B cell (primary cell): ENCODE measurements around the gene DYNC1I1. TPM values are rescaled to one million over a fixed set of nuclear protein-coding genes. Genes with fewer than 3 reads are reported as not detected.

Experiments used
- ATAC-seq: fragments of 200-7000 bp; cut with Tn5 transposase; one replicate; pipeline ENCODE4 v1.10.0; 2021; ENCODE audit warnings: low read depth, mild to moderate bottlenecking, moderate number of reproducible peaks, moderate library complexity
- CTCF ChIA-PET: fragments of 350-600 bp; sonication (Branson Sonifier 250); formaldehyde crosslinking; loops from one replicate; lab custom pipeline; 2021; ENCODE audit warnings: antibody characterized with exemption, inconsistent platforms; lab: Charles Lee
- POLR2A ChIA-PET: fragments of 350-600 bp; sonication (Branson Sonifier 250); formaldehyde crosslinking; loops from one replicate; lab custom pipeline; 2021; ENCODE audit warnings: antibody characterized with exemption; lab: Charles Lee
- DNase-seq: peaks from one replicate; pipeline ENCODE4 v3.0.0; 2013
- H2AFZ ChIP-seq: 2 replicates; pipeline ENCODE4 v1.6.1; 2012; ENCODE audit warnings: mild to moderate bottlenecking, low read depth, low read length; ENCODE audit not compliant: insufficient read depth, poor library complexity, severe bottlenecking
- H3K27ac ChIP-seq, 2 donors: 1 replicate in 1 of 2; 2 replicates in 1 of 2; pipeline ENCODE4 v1.5.1; 2012 to 2013; ENCODE audit warnings: low read length in 2 of 2, mild to moderate bottlenecking in 2 of 2, moderate library complexity in 1 of 2
- H3K27me3 ChIP-seq, 4 experiments: fragments of 200-600 bp in 1 of 4; sonication (generic) in 1 of 4; replicated peaks in 1 of 4; 1 replicate in 2 of 4; 2 replicates in 2 of 4; pipeline versions ENCODE4 v1.6.1 to v1.7.0; 2013 to 2016; ENCODE audit warnings: low read length in 3 of 4, mild to moderate bottlenecking in 2 of 4, mixed read lengths in 1 of 4, moderate library complexity in 1 of 4; ENCODE audit not compliant: insufficient read depth in 4 of 4, control insufficient read depth in 3 of 4; ENCODE audit errors: control extremely low read depth in 1 of 4
- H3K36me3 ChIP-seq, 2 experiments: replicated peaks in 1 of 2; 1 replicate in 1 of 2; 2 replicates in 1 of 2; pipeline versions ENCODE4 v1.6.1 to v1.7.1; 2013; ENCODE audit warnings: low read length in 1 of 2; ENCODE audit not compliant: insufficient read depth in 2 of 2, control insufficient read depth in 1 of 2; ENCODE audit errors: control extremely low read depth in 1 of 2, extremely low read depth in 1 of 2
- H3K4me1 ChIP-seq, 2 donors: fragments of 200-600 bp in 1 of 2; sonication (generic) in 1 of 2; 1 replicate in 1 of 2; 2 replicates in 1 of 2; pipeline versions ENCODE4 v1.5.1 to v1.6.1; 2013 to 2017; ENCODE audit warnings: low read length in 2 of 2; ENCODE audit not compliant: control insufficient read depth in 2 of 2, insufficient read depth in 2 of 2
- H3K4me2 ChIP-seq: replicated peaks from 2 replicates; pipeline ENCODE3; 2012; ENCODE audit warnings: mild to moderate bottlenecking, low read depth, low read length; ENCODE audit not compliant: poor library complexity, severe bottlenecking
- H3K4me3 ChIP-seq, 5 experiments: fragments of 200-600 bp in 1 of 5; sonication (generic) in 1 of 5; 1 replicate in 3 of 5; 2 replicates in 2 of 5; pipeline versions ENCODE4 v1.5.1 to v1.7.0; 2011 to 2016; ENCODE audit warnings: low read length in 4 of 5, mild to moderate bottlenecking in 4 of 5, low read depth in 2 of 5, control low read depth in 1 of 5, moderate library complexity in 1 of 5; ENCODE audit not compliant: insufficient read depth in 1 of 5; ENCODE audit errors: control extremely low read depth in 1 of 5, extremely low read depth in 1 of 5
- H3K79me2 ChIP-seq: fragments of 200-600 bp; sonication (generic); one replicate; pipeline ENCODE4 v1.6.0; 2016; ENCODE audit warnings: low read length; ENCODE audit not compliant: control insufficient read depth, insufficient read depth
- H3K9ac ChIP-seq: fragments of 200-600 bp; sonication (generic); 2 replicates; pipeline ENCODE4 v1.6.1; 2017; ENCODE audit warnings: mild to moderate bottlenecking, low read length, moderate library complexity
- H3K9me3 ChIP-seq, 3 donors: one replicate each; pipeline versions ENCODE4 v1.6.1 to v1.7.1; 2013; ENCODE audit warnings: low read length in 2 of 3; ENCODE audit not compliant: control insufficient read depth in 2 of 3, insufficient read depth in 1 of 3; ENCODE audit errors: control extremely low read depth in 1 of 3
- H4K20me1 ChIP-seq: 2 replicates; pipeline ENCODE4 v1.6.0; 2012; ENCODE audit warnings: mild to moderate bottlenecking, low read length; ENCODE audit not compliant: insufficient read depth, control insufficient read depth, poor library complexity, severe bottlenecking
- H3K27ac Mint-ChIP-seq: one replicate; pipeline ENCODE4 v1.8.0; 2021; ENCODE audit warnings: mixed read lengths
- H3K27me3 Mint-ChIP-seq: one replicate; pipeline ENCODE4 v1.8.0; 2021; ENCODE audit warnings: mixed read lengths
- H3K4me1 Mint-ChIP-seq: one replicate; pipeline ENCODE4 v1.8.0; 2021; ENCODE audit warnings: mixed read lengths
- H3K4me3 Mint-ChIP-seq: one replicate; pipeline ENCODE4 v1.8.0; 2021; ENCODE audit warnings: mixed read lengths
- H3K9me3 Mint-ChIP-seq: one replicate; pipeline ENCODE4 v1.8.0; 2022; ENCODE audit warnings: mixed read lengths; ENCODE audit not compliant: insufficient read depth
- EZH2 ChIP-seq: IDR thresholded peaks from 2 replicates; pipeline ENCODE4 v1.6.1; 2012; ENCODE audit warnings: borderline replicate concordance, low read depth, mild to moderate bottlenecking, moderate library complexity, low read length; ENCODE audit not compliant: insufficient read depth, poor library complexity, severe bottlenecking
- WGBS: methylation state at CpG from one replicate; pipeline ENCODE4 v1.1.5; 2013; ENCODE audit warnings: missing lambda C conversion rate; ENCODE audit not compliant: insufficient coverage; 5-methylcytosine and 5-hydroxymethylcytosine counted together
- intact Hi-C: fragments of 100-400 bp; cut with micrococcal nuclease; formaldehyde crosslinking; loops from one replicate; pipeline ENCODE4 v1.10.0; 2022
- polyA plus RNA-seq: library from polyadenylated mRNA; depleted of rRNA; stranded (reverse); fragments of >200 nt; gene quantifications from 2 replicates; pipeline ENCODE4 v1.2.3, GENCODE V29; 2012
- total RNA-seq, 2 donors: library from RNA; stranded (reverse); fragments of 120-200 nt in 1 of 2; gene quantifications; 1 replicate in 1 of 2; 2 replicates in 1 of 2; pipeline versions ENCODE4 v1.2.3 to v1.2.4, GENCODE V29; 2013 to 2022
- TF ChIP-seq, protein P1 (sequence below): fragments of 200-600 bp; IDR thresholded peaks from one replicate; pipeline ENCODE4 v1.8.0; 2022; ENCODE audit warnings: antibody characterized with exemption, mild to moderate bottlenecking

DYNC1I1 gene
- total and polyA plus RNA-seq, 2 donors (not counting 1 experiment from before 2014, with no cell fraction given) = not detected

DNA sequence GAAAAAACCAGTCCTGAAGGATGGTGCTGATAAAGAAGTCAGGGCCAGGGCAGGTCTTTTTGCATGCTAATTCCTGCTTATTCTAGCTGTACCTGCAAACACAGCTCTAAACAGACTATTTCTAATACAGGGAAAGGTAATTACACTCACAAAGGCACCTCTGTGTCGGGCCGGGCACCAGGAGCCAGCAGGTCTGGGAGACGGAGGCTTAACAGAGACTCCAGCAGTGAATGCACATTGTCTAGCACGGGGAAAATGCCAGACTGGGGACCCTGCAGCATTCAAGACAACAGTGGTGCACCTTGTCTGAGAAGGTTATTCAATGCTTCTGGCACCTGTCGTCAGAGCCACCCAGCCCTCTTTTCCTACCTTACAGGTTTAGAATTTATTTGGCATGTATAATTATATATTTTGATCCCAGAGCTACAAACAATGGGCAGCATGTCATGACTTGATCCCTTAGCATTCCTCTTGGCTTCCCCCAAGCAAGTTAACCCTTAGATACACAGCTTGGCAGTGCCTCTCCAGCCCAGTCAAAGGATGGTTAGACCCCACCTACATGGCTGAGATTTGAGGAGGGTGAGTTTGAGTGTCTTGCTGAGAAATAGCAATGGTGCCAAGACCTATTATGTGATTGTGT lies 364.4 kb downstream of the DYNC1I1 start:
- Histone ChIP-seq H3K4me2 (no peak overlapping the region), H3K27ac (no peak overlapping the region), H3K36me3 (peaks cover 0 to 12% of the 10 kb centered on the region in 2 experiments), H3K9me3 (no peaks in the 10 kb centered on the region), H3K27me3 (no peaks in the 10 kb centered on the region), H3K4me3 (no peak overlapping the region), H4K20me1 (no peaks in the 10 kb centered on the region), H2AFZ (no peak overlapping the region), H3K4me1 (no peaks in the 10 kb centered on the region), H3K79me2 (no peaks in the 10 kb centered on the region), H3K9ac (no peak overlapping the region)
- WGBS = 98% methylated on average over 4 of the region's 5 CpGs
- ATAC-seq (no peak), DNase-seq (no peak)
- no peak overlapping the region for H3K4me3 Mint-ChIP-seq
- CTCF ChIA-PET = interaction anchor here (1.0 kb wide), 1 partner anchor 10 kb away, joined by 3 read pairs; no protein-coding TSS in a partner anchor
- POLR2A ChIA-PET = no interaction called here
- no peaks in the 10 kb centered on the region for H3K9me3 Mint-ChIP-seq
- no peaks in the 10 kb centered on the region for H3K4me1 Mint-ChIP-seq
- no peak overlapping the region for H3K27ac Mint-ChIP-seq
- TF ChIP-seq, protein P1, sequence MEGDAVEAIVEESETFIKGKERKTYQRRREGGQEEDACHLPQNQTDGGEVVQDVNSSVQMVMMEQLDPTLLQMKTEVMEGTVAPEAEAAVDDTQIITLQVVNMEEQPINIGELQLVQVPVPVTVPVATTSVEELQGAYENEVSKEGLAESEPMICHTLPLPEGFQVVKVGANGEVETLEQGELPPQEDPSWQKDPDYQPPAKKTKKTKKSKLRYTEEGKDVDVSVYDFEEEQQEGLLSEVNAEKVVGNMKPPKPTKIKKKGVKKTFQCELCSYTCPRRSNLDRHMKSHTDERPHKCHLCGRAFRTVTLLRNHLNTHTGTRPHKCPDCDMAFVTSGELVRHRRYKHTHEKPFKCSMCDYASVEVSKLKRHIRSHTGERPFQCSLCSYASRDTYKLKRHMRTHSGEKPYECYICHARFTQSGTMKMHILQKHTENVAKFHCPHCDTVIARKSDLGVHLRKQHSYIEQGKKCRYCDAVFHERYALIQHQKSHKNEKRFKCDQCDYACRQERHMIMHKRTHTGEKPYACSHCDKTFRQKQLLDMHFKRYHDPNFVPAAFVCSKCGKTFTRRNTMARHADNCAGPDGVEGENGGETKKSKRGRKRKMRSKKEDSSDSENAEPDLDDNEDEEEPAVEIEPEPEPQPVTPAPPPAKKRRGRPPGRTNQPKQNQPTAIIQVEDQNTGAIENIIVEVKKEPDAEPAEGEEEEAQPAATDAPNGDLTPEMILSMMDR = no peak
- no peak for TF ChIP-seq EZH2
- no peaks in the 10 kb centered on the region for H3K27me3 Mint-ChIP-seq
- intact Hi-C loops = no loop called here

DNA sequence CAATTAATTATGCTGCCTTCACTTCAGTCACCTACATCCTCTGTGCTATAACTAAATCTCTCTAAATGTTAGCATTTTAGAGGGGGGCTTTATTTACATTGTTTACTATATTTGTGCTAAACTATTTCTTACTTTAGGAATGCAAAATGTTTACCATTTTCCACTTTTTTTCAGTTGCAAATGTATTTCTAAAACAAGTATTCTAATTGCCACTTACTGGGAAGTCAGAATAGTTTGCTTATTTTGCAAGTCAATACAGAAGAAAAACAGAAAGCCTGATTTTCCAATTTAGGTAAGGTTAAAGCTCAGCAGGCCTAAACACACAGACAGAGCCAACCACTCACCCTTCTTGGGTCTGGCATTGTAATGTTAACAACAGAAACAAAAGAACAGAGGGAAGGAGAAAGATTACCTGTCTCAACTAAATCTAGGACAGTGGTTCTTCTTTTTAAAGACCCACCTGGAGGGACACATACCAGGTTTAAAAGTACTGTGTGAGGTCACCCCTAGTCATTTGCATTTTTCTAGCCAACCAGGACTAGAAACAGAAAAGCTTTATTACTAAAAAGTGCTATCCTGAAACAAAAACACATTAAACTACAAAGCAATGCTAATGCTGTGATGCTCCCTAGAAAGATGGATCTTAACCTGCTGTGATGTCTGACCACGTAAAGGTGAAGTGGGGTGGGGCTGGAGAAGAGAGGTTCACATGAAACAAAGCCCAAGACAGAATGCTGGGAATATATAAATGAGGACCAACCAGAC lies 371.3 kb downstream of the DYNC1I1 start:
- H3K79me2 ChIP-seq = no peaks in the 10 kb centered on the region
- H3K4me3 ChIP-seq = no peak overlapping the region
- no peaks in the 10 kb centered on the region for H3K9me3 ChIP-seq
- no peak overlapping the region for H3K4me3 Mint-ChIP-seq
- no peaks in the 10 kb centered on the region for H3K27me3 Mint-ChIP-seq
- H3K36me3 ChIP-seq = peaks cover 4 to 15% of the 10 kb centered on the region in 2 experiments
- no peak overlapping the region for H3K9ac ChIP-seq
- H3K4me1 Mint-ChIP-seq = no peaks in the 10 kb centered on the region
- H3K4me1 ChIP-seq = no peaks in the 10 kb centered on the region
- ATAC-seq = no peak
- H4K20me1 ChIP-seq = no peaks in the 10 kb centered on the region
- H3K9me3 Mint-ChIP-seq = no peaks in the 10 kb centered on the region
- ChIA-PET CTCF (no interaction called here), POLR2A (no interaction called here)
- 100% methylated on average over 1 of the region's 1 CpG for WGBS
- no peak overlapping the region for H2AFZ ChIP-seq
- H3K27ac ChIP-seq = no peak overlapping the region
- no peaks in the 10 kb centered on the region for H3K27me3 ChIP-seq
- no peak overlapping the region for H3K27ac Mint-ChIP-seq
- TF ChIP-seq, protein P1 = no peak
- no peak for TF ChIP-seq EZH2
- intact Hi-C loops = no loop called here
- no peak overlapping the region for H3K4me2 ChIP-seq
- DNase-seq = no peak
